Endothelial cell of umbilical vein (primary cell): ENCODE results near the gene GIPC3.

Source experiments
- CTCF ChIP-seq, 2 donors: IDR thresholded peaks; 1 replicate in 1 of 2; 2 replicates in 1 of 2; pipeline ENCODE4 v1.5.1; 2011; ENCODE audit warnings: low read length in 2 of 2, mild to moderate bottlenecking in 2 of 2, moderate library complexity in 2 of 2, control low read depth in 1 of 2, inconsistent platforms in 1 of 2, low read depth in 1 of 2; ENCODE audit not compliant: insufficient read depth in 1 of 2; ENCODE audit errors: extremely low read depth in 1 of 2
- EZH2 ChIP-seq: IDR thresholded peaks from 2 replicates; pipeline ENCODE4 v1.6.1; 2012; ENCODE audit warnings: borderline replicate concordance, low read depth, mild to moderate bottlenecking, moderate library complexity, low read length, inconsistent platforms; ENCODE audit not compliant: severe bottlenecking
- GATA2 ChIP-seq: IDR thresholded peaks from 2 replicates; pipeline ENCODE4 v1.7.0; 2011; ENCODE audit warnings: low read depth, mild to moderate bottlenecking, moderate library complexity, mixed read lengths, low read length; ENCODE audit not compliant: insufficient read length, insufficient read depth
- JUN ChIP-seq: IDR thresholded peaks from 2 replicates; pipeline ENCODE4 v1.6.1; 2011; ENCODE audit warnings: borderline replicate concordance, low read depth; ENCODE audit not compliant: insufficient read length, insufficient read depth
- MAX ChIP-seq: IDR thresholded peaks from 2 replicates; pipeline ENCODE4 v1.6.1; 2011; ENCODE audit not compliant: insufficient read depth, insufficient read length
- MYC ChIP-seq: IDR thresholded peaks from one replicate; pipeline ENCODE4 v1.6.1; 2011; ENCODE audit warnings: mild to moderate bottlenecking, low read depth, low read length
- POLR2A ChIP-seq: IDR thresholded peaks from 2 replicates; pipeline ENCODE4 v1.6.1; 2012; ENCODE audit warnings: low read depth, mild to moderate bottlenecking, control low read depth, low read length
- POLR2AphosphoS5 ChIP-seq: IDR thresholded peaks from 2 replicates; pipeline ENCODE4 v1.6.1; 2012; ENCODE audit warnings: low read depth, mild to moderate bottlenecking, control low read depth, low read length, moderate library complexity; ENCODE audit not compliant: insufficient read depth

GRCh38 chr19:3593156-3593555 is 7.9 kb downstream of the GIPC3 start:
- TF ChIP-seq EZH2 = no peak
- peak in 1 of 2 donors; percentile 7 for TF ChIP-seq CTCF (IDR thresholded peaks at IDR 0.05; ENCODE audit: extremely low read depth in 1 of 2, insufficient read depth in 1 of 2, low read depth in 1 of 2, low read length in 2 of 2)
- no peak for TF ChIP-seq JUN
- TF ChIP-seq MAX = no peak
- no peak for TF ChIP-seq POLR2A
- TF ChIP-seq POLR2AphosphoS5 = no peak
- no peak for TF ChIP-seq MYC
- no peak for TF ChIP-seq GATA2
